GM19468 (cell line): ENCODE measurements around the gene PGS1.
"Not testable (repeated sequence)": the region's sequence is repeated elsewhere in the genome, so short reads cannot be mapped to it uniquely, and the experiment has no call there.

Source experiments
- ATAC-seq: cut with Tn5 transposase; IDR thresholded peaks from one replicate; pipeline ENCODE4 v1.9.1; 2021; ENCODE audit warnings: mild to moderate bottlenecking, moderate library complexity, moderate number of reproducible peaks; ENCODE audit not compliant: unreplicated experiment; ENCODE audit errors: extremely low read depth

PGS1 gene

GRCh38 chr17:78378225-78379130 lies at the start of gene PGS1:
Gene PGS1, plus strand, starts transcription at chr17:78378649. Its CDS starts 17 bp downstream, at chr17:78378666.
- ATAC-seq, result peak; percentile 28

DNA sequence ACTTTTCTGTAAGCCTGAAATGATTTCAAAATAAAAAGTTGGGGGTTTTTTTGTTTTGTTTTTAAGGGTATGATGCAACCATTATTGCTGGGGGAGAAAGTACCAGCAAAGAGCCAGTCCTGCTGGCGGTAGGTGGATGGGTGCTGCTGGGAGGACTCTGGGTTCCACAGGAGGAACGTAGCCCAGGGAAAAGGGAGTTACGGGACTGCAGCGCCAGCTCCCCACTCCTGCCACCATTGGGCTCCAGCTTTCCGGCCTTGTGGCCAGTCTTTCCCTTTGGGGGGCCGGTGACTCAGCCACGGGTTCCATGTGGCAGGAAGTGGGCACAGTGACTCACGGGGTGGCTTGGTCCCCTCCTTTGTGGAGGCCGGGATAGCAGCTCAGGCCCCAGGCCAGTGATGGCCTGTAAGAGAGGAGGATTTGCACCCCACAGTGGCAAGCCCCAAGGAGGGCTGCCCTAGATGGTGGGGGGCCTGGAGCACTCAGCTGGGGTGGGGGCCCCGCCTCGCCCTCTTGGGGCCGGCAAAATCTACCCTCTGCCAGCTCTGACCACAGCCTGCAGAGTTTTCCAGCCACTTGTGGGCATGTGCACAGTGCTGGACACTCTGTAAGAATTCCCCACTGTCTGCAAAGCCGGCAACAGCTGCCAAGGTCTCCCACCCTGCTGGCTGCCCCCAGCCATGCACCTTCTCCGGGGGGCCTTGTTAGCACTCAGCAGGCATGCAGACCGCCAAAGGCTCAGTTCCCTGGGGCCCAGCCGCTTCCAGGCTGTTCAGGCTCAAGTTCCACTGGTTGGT lies 49.0 kb upstream of the PGS1 start:
- no peak for ATAC-seq

DNA sequence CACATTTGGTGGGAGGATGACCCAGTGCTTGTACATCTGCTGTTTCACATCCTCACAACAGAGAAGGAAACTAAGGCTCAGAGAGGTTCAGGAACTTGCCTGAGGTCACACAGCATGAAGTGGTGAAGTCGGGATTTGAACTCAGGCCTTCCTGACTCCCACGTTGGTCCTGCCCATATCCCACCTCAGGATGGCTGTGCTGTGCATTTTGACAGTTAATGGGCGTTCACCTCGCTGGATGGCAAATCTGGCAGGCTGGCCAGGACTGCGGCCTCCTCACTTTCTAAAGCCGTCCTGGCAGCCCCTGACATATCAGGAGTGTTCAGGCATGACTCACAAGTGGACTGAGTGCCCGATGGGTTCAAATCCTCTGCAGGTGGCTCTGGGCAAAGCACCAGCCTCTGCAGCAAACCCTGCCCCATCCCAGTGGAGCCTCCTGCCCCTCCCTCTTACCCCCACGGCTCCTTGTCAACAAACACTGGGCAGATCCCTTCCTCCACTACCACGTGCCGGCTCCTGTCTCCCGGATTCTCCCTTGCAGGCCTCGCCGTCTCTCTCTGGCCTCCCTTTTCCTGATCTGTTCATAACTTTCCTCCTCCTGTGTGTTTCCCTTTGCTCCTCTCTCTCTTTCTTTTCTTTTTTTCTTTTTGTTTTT lies 47.8 kb upstream of the PGS1 start:
- no peak for ATAC-seq

- ATAC-seq, result not testable (repeated sequence)
Observed at GRCh38 chr17:78331355-78331754, 47.1 kb upstream of the PGS1 start.

GRCh38 chr17:78332991-78333390 lies 45.5 kb upstream of the PGS1 start:
- ATAC-seq, result no peak

- no peak for ATAC-seq
Observed at GRCh38 chr17:78335209-78335608, 43.2 kb upstream of the PGS1 start.

DNA sequence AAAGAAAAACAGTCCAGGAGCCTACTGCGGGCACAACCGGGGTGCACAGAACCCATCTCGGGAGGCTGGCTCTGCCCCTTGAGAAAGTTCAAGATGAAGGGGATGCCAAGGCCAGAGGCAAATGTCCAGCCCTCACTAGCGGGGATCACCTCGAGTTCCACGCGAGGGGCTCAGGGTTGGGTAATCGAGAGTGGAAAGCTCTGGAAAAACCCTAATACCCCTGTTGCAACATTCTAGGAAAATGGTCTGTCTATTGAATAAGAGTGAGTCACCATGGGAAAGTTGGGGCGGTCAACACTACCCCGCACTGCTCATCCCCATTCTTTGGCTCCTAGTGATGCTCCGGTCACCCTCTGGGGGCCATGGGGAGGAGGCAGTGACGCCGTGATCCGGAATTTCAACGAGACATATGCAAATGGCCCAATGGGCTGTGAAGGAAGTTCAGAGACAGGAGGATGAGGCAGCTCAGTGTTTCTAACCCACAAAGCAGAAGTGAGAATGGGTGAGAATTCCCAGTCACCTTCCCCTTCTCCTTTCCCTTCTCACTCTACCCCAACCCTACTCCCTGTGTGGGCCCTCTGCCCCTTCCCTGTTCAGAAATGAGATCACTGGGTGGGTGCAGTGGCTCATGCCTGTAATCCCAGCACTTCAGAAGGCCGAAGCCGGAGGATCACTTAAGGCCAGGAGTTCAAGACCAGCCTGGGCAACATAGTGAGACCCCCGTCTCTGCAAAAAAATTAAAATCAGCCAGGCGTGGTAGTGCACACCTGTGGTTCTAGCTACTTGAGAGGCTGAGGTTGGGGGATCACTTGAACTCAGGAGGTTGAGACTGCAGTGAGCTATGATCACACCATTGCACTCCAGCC lies 41.0 kb upstream of the PGS1 start:
- no peak for ATAC-seq

DNA sequence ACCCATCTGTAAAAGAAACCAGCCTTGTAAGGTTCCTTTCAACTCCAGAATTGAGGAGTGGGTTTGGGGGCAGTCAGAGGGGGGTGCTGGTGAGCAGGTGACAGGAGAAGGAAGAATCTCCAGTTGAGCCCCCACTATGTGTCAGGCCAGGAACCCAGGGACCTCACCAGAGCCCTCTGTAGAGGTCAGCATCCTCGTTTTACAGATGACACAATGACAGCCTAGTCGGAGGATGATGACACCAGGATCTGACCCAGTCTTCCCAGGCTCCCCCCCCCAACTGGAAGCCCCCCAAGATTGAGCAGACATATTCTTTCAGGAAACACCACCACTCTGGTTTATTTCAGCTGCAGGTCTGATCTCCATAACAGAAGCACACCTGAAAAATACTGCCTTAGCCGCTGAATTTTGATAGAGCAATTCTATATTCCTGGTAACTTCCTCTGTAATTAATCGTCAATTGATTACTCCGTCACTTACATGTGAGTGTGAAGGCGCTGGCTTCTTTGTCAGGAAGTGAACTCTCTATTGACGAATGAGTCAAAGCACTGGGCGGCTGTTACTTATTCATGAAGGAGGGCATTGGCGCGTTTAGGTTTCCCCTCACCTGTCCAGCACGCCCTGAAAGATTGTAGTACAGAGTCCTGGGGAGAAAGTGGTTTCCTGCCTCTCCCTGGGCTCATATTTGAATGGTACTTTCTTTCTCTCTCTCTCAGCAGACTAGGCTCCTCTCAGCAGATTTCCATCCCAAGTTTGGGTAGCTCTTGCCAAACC lies 39.8 kb upstream of the PGS1 start:
- no peak for ATAC-seq

- no peak for ATAC-seq
Observed at GRCh38 chr17:78340183-78340955, 38.1 kb upstream of the PGS1 start.

GRCh38 chr17:78341559-78342448 lies 36.6 kb upstream of the PGS1 start:
- ATAC-seq, result no peak

DNA sequence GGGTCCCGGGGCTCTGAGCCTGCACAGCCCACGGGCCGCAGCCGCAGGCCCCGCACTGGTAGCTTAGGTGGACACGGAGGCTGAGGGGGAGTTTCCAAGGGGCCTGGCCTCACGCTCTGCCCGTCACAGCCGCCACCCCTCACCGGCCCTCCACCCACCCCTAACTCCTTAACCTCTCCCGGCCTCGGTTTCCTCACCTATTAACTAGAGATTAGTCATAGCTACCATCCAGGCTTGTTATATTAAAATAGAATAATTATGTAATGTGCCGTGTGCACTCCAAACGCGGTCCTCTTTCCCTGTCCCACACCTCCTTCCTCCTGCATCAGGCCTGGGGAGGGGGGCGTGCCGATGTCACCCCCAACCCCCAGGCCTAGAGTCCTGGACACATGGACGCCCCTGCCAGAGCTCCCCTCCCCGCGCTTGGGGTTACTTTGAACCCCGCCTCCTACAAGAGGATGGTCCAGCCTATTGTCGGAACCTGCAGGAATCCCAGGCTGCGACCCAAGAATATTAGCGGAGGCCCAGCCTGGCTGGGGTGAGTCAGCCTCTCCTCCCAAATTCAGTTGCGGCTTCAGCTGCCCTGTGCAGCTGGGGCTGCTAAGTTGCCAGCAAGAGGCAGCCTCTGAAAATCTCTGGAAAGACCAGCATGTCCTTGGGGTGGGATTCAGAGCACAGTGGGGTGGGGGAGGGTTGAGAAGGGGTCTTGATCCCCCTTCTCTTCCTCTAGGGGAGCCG lies 35.8 kb upstream of the PGS1 start:
- no peak for ATAC-seq

DNA sequence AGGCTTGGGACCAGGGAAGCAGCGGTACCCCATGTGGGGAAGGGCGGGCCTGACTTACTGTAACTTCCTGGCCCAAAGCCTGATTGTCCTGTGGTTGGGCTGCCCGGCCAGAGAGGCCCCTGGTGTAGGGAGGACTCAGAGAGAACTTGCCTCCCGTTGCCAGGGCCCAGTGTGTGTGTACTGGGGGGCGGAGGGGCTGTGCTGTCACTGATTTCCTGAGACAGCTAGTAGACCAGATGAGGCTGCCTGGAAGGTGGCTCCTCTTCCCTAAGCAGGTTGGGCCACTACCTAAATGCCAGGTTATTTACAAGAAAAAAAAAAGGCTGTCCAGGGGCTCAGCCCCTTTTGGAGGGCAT lies 35.3 kb upstream of the PGS1 start:
- ATAC-seq, result no peak

DNA sequence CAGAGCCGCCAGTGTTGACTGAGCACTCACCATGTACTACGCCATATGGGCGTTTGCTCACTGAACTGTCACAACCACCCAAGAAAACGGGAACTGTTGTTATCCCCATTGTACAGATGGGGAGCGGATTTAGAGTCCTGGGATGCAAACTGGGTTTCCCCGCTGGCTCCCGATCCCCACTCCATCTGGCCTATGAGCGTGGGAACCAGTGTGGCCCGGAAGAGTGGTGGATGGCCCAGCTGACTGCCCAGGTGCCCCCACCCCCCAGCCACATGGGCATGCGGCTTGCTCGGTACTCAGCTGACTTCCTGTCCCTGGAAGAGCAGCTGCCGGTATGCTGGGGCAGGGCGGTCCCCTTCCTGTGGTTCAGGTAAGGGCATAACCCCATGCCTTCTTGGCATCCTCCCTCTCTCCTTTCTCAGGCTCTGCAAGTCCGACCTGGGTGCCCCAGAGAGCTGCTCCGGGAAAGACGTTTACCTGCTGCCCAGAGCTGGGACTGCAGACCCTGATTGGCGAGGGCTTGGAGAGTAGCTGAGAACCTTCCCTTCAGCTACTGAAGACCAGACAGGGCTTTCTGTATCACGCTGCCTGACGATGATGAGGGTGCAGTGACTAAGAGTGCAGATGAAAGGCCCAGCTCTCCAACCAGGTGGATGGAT lies 34.8 kb upstream of the PGS1 start:
- no peak for ATAC-seq

DNA sequence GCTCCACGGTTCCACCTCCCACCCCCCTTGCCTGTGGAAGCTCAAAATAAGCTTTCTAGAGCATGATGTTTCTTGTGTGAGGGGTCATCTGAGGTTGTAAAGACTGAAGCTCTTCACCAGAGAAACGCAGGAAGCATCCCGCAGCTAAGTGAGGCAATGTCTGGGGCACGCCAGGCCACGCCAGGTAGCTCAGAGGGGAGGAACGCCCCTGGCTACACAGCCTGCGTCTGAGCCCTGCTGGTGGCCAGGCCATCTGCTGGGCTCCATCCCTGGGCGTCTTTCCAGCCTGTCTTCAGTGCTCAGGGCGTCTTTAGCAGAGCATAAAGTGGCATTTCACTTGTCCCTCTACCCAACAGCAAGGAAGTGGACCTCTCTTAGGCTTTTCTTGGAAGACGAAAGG lies 33.8 kb upstream of the PGS1 start:
- ATAC-seq, result no peak

- no peak for ATAC-seq
Observed at GRCh38 chr17:78345172-78345571, 33.3 kb upstream of the PGS1 start.

GRCh38 chr17:78345791-78346494 lies 32.5 kb upstream of the PGS1 start:
- no peak for ATAC-seq
